K562 (cell line): ENCODE measurements around the gene SRGAP3. TPM values are rescaled to one million over a fixed set of nuclear protein-coding genes. Genes with fewer than 3 reads are reported as not detected.

ENCODE experiments used
- ATAC-seq: fragments of 200-7000 bp; cut with Tn5 transposase; 3 replicates; pipeline ENCODE4 v1.9.1; 2020; ENCODE audit warnings: moderate library complexity
- BruUV-seq: library from RNA; stranded (reverse); fragments of 400-500 nt; replicated peaks from 2 replicates; lab custom pipeline; 2021; lab: Mats Ljungman, UMichigan
- CTCF ChIA-PET: fragments of 300-600 bp; formaldehyde crosslinking; extraction: SDS; loops from one replicate; lab custom pipeline; 2021; ENCODE audit warnings: low intra/inter-chr PET ratio; lab: Yijun Ruan, JAX
- POLR2A ChIA-PET: fragments of 300-600, 350-650 bp; sonication (Branson Sonifier 250); formaldehyde crosslinking; extraction: SDS; loops from one replicate; lab custom pipeline; 2021; ENCODE audit warnings: antibody characterized with exemption, inconsistent platforms; lab: Yijun Ruan, JAX
- DNase-seq, 4 experiments: peaks; one replicate each; pipeline versions ENCODE4 v3.0.0 to v3.0.0-alpha.2; 2011 to 2018; ENCODE audit warnings: low spot score in 3 of 4, mixed read lengths in 3 of 4; ENCODE audit errors: extremely low read depth in 1 of 4
- FAIRE-seq: peaks from 2 replicates; lab custom pipeline; 2011; peaks lifted over from hg19 to GRCh38; lab: Jason Lieb, UNC
- H2AFZ ChIP-seq: 2 replicates; pipeline ENCODE4 v1.6.0; 2011; ENCODE audit warnings: low read depth, low read length, control low read depth, inconsistent platforms
- H3K27ac ChIP-seq: fragments of 200-600 bp; 3 replicates; pipeline ENCODE4 v1.8.0; 2011; ENCODE audit warnings: low read depth, mild to moderate bottlenecking, control low read depth, inconsistent platforms, low read length, moderate library complexity, mixed read lengths; ENCODE audit errors: extremely low read depth
- H3K27me3 ChIP-seq, 2 experiments: fragments of 300-600 bp in 1 of 2; 2 replicates in 1 of 2; 3 replicates in 1 of 2; pipeline versions ENCODE4 v1.6.0 to v1.8.0; 2011; ENCODE audit warnings: inconsistent platforms in 2 of 2, low read length in 2 of 2, mild to moderate bottlenecking in 1 of 2, mixed read lengths in 1 of 2, moderate library complexity in 1 of 2; ENCODE audit not compliant: control insufficient read depth in 2 of 2, insufficient read depth in 2 of 2
- H3K36me3 ChIP-seq: fragments of 300-600 bp; 3 replicates; pipeline ENCODE4 v1.8.0; 2011; ENCODE audit warnings: mild to moderate bottlenecking, low read length, inconsistent platforms; ENCODE audit not compliant: control insufficient read depth, insufficient read depth
- H3K4me1 ChIP-seq, 2 experiments: fragments of 200-600 bp in 1 of 2; replicated peaks in 1 of 2; 2 replicates in 1 of 2; 3 replicates in 1 of 2; pipeline versions ENCODE4 v1.5.1 to v1.8.0; 2011; ENCODE audit warnings: inconsistent platforms in 2 of 2, low read length in 2 of 2, mild to moderate bottlenecking in 1 of 2, mixed read lengths in 1 of 2, moderate library complexity in 1 of 2; ENCODE audit not compliant: control insufficient read depth in 2 of 2, insufficient read depth in 2 of 2
- H3K4me2 ChIP-seq: 2 replicates; pipeline ENCODE4 v1.6.1; 2011; ENCODE audit warnings: low read length, control low read depth, inconsistent platforms, mixed read lengths; ENCODE audit not compliant: insufficient read depth
- H3K4me3 ChIP-seq: fragments of 200-600 bp; sonication (generic), shearing (Covaris generic); 2 replicates; pipeline ENCODE4 v1.5.1; 2016; ENCODE audit warnings: control low read depth, inconsistent platforms
- H3K79me2 ChIP-seq: fragments of 200-600 bp; 3 replicates; pipeline ENCODE4 v1.8.0; 2011; ENCODE audit warnings: low read length, inconsistent platforms; ENCODE audit not compliant: control insufficient read depth, insufficient read depth
- H3K9ac ChIP-seq, 2 experiments: 2 replicates each; pipeline versions ENCODE4 v1.6.0 to v1.6.1; 2011; ENCODE audit warnings: low read depth in 2 of 2, low read length in 2 of 2, control low read depth in 1 of 2, inconsistent platforms in 1 of 2, mild to moderate bottlenecking in 1 of 2, mixed read lengths in 1 of 2; ENCODE audit not compliant: insufficient read depth in 1 of 2
- H3K9me1 ChIP-seq: one replicate; pipeline ENCODE4 v1.6.0; 2011; ENCODE audit warnings: inconsistent platforms, mild to moderate bottlenecking, low read length, moderate library complexity; ENCODE audit not compliant: control insufficient read depth, insufficient read depth
- H3K9me3 ChIP-seq: replicated peaks from 2 replicates; pipeline ENCODE4 v1.5.1; 2011; ENCODE audit warnings: low read depth, low read length, inconsistent platforms; ENCODE audit not compliant: control insufficient read depth, insufficient read depth
- H4K20me1 ChIP-seq: replicated peaks from 2 replicates; pipeline ENCODE4 v1.6.1; 2011; ENCODE audit warnings: low read length, inconsistent platforms, mixed read lengths; ENCODE audit not compliant: control insufficient read depth, insufficient read depth
- ARID2 ChIP-seq: fragments of 450-650 bp; IDR thresholded peaks from 2 replicates; pipeline ENCODE4 v1.6.1; 2017; ENCODE audit warnings: antibody characterized with exemption, mild to moderate bottlenecking
- ATF7 ChIP-seq: fragments of 450-650 bp; IDR thresholded peaks from 2 replicates; pipeline ENCODE4 v1.7.1; 2014; ENCODE audit warnings: mild to moderate bottlenecking, moderate library complexity
- ZNF507 ChIP-seq: conservative IDR thresholded peaks from 2 replicates; pipeline ENCODE4 v1.6.1; 2017; ENCODE audit warnings: missing genetic modification characterization, missing compliant biosample characterization
- WGBS: fragments of 100-300 bp; shearing (Covaris generic); methylation state at CpG from one replicate; pipeline ENCODE4 v1.1.6; 2016; ENCODE audit warnings: low coverage, mixed read lengths; ENCODE audit not compliant: insufficient coverage; ENCODE audit errors: missing lambda C conversion rate; 5-methylcytosine and 5-hydroxymethylcytosine counted together
- in situ Hi-C: fragments of 300-500 bp; cut with MboI; formaldehyde crosslinking; loops from 4 replicates; pipeline ENCODE4 v1.15.0; 2018; ENCODE audit warnings: inconsistent platforms, mixed read lengths
- intact Hi-C: fragments of 100-400 bp; cut with micrococcal nuclease; formaldehyde crosslinking; loops from 2 replicates; pipeline ENCODE4 v1.14.2; 2022
- polyA plus RNA-seq, 8 experiments: library from polyadenylated mRNA; depleted of rRNA in 4 of 8; stranded (reverse) in 5 of 8; unstranded in 3 of 8; fragments of >200 nt; fragmentation: Nextera tagmentation in 2 of 8; fragmentation: Illumina TruSeq in 1 of 8; extraction: Ambion mirVana in 2 of 8; extraction: Trizol in 1 of 8; gene quantifications; 2 replicates each; pipeline versions ENCODE4 v1.2.1 to v1.2.3, GENCODE V29; 2011 to 2014; ENCODE audit warnings: inconsistent platforms in 1 of 8, missing spikeins in 1 of 8
- total RNA-seq, 7 experiments: library from RNA; depleted of rRNA in 6 of 7; stranded (reverse); fragments of >200 nt in 6 of 7; fragmentation: Illumina TruSeq in 2 of 7; extraction: Trizol in 2 of 7; gene quantifications; 2 replicates each; pipeline versions ENCODE4 v1.2.1 to v1.2.3, GENCODE V29; 2011 to 2021; ENCODE audit warnings: low replicate concordance in 1 of 7

Gene SRGAP3
- total and polyA plus RNA-seq, 9 of the 15 experiments (the other 6 are each of a cell fraction or from before 2014, with no cell fraction given) = 0.11 to 0.85 (median 0.35) TPM; not detected in 2

DNA sequence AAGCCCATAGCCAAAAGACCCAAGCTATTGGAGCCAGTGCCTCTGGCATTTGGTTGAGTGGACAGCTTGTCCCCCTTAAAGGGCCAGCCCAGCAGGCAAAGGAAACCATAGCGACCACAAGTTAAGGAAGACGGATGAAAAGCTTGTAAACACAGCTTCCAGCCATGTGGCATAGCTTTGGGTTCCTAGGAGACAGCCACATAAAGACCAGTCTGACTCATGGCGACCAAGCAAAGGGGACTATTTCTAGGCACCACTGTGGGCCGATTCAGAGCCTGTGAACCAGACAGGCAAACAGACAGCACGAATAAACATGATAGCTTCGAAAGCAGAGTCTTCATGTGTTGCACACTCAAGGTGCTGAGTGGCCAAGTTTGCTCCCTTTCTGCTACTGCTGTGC, 30.5 kb upstream of the SRGAP3 start:
- no peak for FAIRE-seq
- H4K20me1 ChIP-seq = no peaks in the 10 kb centered on the region
- TF ChIP-seq ARID2 = no peak
- TF ChIP-seq ATF7 = no peak
- TF ChIP-seq, all 486 proteins: peak for 0
- H3K4me2 ChIP-seq = no peak overlapping the region
- intact Hi-C loops = no loop called here
- no peak overlapping the region for H2AFZ ChIP-seq
- H3K9ac ChIP-seq = no peak overlapping the region
- ATAC-seq = no peak
- H3K36me3 ChIP-seq = no peaks in the 10 kb centered on the region
- in situ Hi-C loops = no loop called here
- no peaks in the 10 kb centered on the region for H3K79me2 ChIP-seq
- POLR2A ChIA-PET = interaction anchor here (0.5 to 0.9 kb wide), 3 partner anchors 15 to 598 kb away, joined by 3 read pairs; no protein-coding TSS in a partner anchor
- no peak overlapping the region for H3K4me3 ChIP-seq
- no peak overlapping the region for H3K27ac ChIP-seq
- peaks cover 14 to 21% of the 10 kb centered on the region in 2 experiments; a peak in 4 of 5 replicates for H3K27me3 ChIP-seq
- CTCF ChIA-PET = no interaction called here
- DNase-seq = no peak
- no peaks in the 10 kb centered on the region for H3K9me1 ChIP-seq
- 0% methylated on average over 6 of the region's 6 CpGs for WGBS
- BruUV-seq = no TSS peak
- no peaks in the 10 kb centered on the region for H3K9me3 ChIP-seq
- H3K4me1 ChIP-seq = no peaks in the 10 kb centered on the region

DNA sequence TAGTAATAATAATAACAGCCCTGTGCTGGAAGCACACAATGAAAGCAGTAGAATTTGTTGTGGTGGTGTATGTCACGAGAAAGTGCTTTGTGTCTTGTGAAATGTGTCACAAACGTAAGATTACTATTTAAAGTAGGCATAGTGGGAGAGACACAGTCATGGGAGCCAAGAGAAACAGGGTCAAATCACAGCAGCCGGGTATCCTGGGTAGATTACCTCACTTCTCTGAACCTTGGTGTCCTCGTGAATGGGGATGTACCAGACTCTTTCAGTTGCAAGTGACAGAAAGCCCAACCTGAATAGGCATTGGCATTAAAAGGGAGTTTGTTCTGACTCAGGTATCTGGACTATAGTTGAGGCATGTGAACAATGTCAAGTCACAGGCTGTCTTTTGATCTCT, 29.1 kb upstream of the SRGAP3 start:
- ATAC-seq = no peak
- Histone ChIP-seq H3K9ac (no peak overlapping the region), H3K4me1 (no peaks in the 10 kb centered on the region), H3K36me3 (no peaks in the 10 kb centered on the region), H3K27me3 (peaks cover 12 to 21% of the 10 kb centered on the region in 2 experiments; a peak in 4 of 5 replicates), H2AFZ (no peak overlapping the region), H3K4me3 (no peak overlapping the region), H4K20me1 (no peaks in the 10 kb centered on the region), H3K79me2 (no peaks in the 10 kb centered on the region), H3K27ac (no peak overlapping the region), H3K9me1 (no peaks in the 10 kb centered on the region), H3K9me3 (no peaks in the 10 kb centered on the region), H3K4me2 (no peak overlapping the region)
- intact Hi-C loops = no loop called here
- no peak for FAIRE-seq
- CTCF ChIA-PET = no interaction called here
- in situ Hi-C loops = no loop called here
- BruUV-seq = no TSS peak
- TF ChIP-seq ZNF507 (tag) = no peak
- 0% methylated on average over 4 of the region's 4 CpGs for WGBS
- no peak for DNase-seq
- POLR2A ChIA-PET = no interaction called here
